Upper lobe of left lung (tissue), 6 donors: ENCODE data around the gene SLC25A6. TPM values are rescaled to one million over a fixed set of nuclear protein-coding genes. Genes with fewer than 3 reads are reported as not detected.

Experiments
- ATAC-seq, 2 donors: fragments of 200-7000 bp; cut with Tn5 transposase; one replicate each; pipeline ENCODE4 v1.9.1; 2022; ENCODE audit warnings: mild to moderate bottlenecking in 2 of 2, moderate library complexity in 2 of 2; ENCODE audit not compliant: low FRiP score in 2 of 2
- DNase-seq, 2 donors: peaks; one replicate each; pipeline ENCODE4 v3.0.0-alpha.2; 2019 to 2020
- H3K27ac ChIP-seq, 4 donors: fragments of 200-600 bp; sonication (generic); one replicate each; pipeline ENCODE4 v1.5.1; 2016 to 2019
- H3K27me3 ChIP-seq, 4 donors: fragments of 200-600 bp; sonication (generic); one replicate each; pipeline ENCODE4 v1.5.1; 2017 to 2019
- H3K36me3 ChIP-seq, 4 donors: fragments of 200-600 bp; sonication (generic); one replicate each; pipeline ENCODE4 v1.5.1; 2016 to 2019
- H3K4me1 ChIP-seq, 4 donors: fragments of 200-600 bp; sonication (generic); one replicate each; pipeline ENCODE4 v1.5.1; 2018 to 2019
- H3K4me3 ChIP-seq, 4 donors: fragments of 200-600 bp; sonication (generic); one replicate each; pipeline ENCODE4 v1.5.1; 2017 to 2019; ENCODE audit warnings: mild to moderate bottlenecking in 2 of 4, moderate library complexity in 1 of 4
- H3K9me3 ChIP-seq, 4 donors: fragments of 200-600 bp; sonication (generic); one replicate each; pipeline ENCODE4 v1.5.1; 2018 to 2019
- CTCF ChIP-seq, 6 experiments: fragments of 450-650 bp in 4 of 6; fragments of 200-600 bp in 2 of 6; sonication (generic) in 2 of 6; IDR thresholded peaks; one replicate each; pipeline ENCODE4 v1.5.1; 2016 to 2019; ENCODE audit warnings: antibody characterized with exemption in 6 of 6
- EP300 ChIP-seq, 4 donors: sonication (generic); formaldehyde crosslinking; IDR thresholded peaks; one replicate each; pipeline ENCODE4 v1.5.1; 2017; ENCODE audit warnings: antibody characterized with exemption in 4 of 4, control low read depth in 2 of 4
- POLR2A ChIP-seq, 4 donors: fragments of 450-650 bp; IDR thresholded peaks; one replicate each; pipeline ENCODE4 v1.5.1; 2016 to 2017; ENCODE audit warnings: antibody characterized with exemption in 4 of 4, mild to moderate bottlenecking in 2 of 4
- POLR2AphosphoS5 ChIP-seq, 2 donors: sonication (generic); formaldehyde crosslinking; IDR thresholded peaks; one replicate each; pipeline ENCODE4 v1.5.1; 2017; ENCODE audit warnings: antibody characterized with exemption in 2 of 2
- WGBS, 2 donors: methylation state at CpG; one replicate each; pipeline ENCODE4 v1.1.5; 2017 to 2018; 5-methylcytosine and 5-hydroxymethylcytosine counted together
- total RNA-seq, 6 donors: library from RNA; depleted of rRNA in 4 of 6; stranded (reverse); fragments of >200 nt in 4 of 6; gene quantifications; one replicate each; pipeline versions ENCODE4 v1.1.0 to v1.2.1, GENCODE V29; 2016 to 2021
- donor health status: DM: no; HTN: no; CAD: no; lungs with moderate emphysema.
- donor health status: DM: no; HTN: yes; CAD: no; lungs with severe emphysema.

The SLC25A6 gene
- total RNA-seq, 6 donors from 2014 or later, result 158 to 460 (median 285) TPM

DNA sequence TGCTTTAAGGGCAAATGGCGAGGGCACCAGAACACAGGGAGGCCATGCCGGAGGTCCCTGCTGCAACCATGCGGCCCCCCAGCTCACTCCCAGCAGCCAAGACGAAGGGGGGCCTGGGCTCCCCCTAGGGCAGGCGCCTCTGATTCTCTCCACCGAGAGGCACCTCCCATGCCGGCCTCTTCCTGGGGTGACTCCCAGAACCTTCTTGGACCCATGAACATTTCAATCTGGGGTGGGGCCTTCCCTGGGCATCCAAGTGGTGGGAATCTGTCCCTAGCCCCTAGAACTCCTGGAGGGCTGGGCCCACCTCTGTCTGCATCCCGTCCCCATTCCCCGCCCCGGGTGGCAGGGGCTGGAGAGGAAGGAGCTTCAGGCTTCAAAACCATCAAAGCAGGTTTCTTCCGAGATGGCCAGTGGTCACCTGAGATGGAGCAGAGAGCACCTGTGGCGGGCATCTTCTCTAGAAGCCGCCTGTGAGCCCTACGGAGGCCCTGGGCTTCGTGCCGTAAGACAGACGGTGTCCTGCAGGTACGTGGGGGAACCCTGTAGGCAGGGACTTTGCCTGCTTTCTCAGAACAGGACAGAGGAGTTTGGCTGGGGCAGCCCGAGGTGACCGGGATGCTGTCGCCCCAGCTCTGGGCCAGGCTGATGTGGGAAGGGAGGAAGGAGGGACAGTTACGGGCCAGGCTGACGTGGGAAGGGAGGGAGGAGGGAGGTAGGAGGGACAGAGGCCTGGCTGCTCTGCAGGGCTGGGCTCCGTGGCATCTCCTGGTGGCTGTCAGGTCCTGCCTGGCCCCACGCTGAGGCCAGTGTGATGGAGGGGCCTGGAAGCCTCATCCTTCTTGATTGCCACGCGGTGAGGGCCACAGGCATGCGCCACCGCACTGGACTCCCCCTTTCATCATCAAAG is 6.8 kb upstream of the SLC25A6 start:
- 88 to 97% methylated on average over 21 to 29 of the region's 29 CpGs for WGBS, 2 donors
- H3K36me3 ChIP-seq, result peaks cover 0 to 28% (median 17%) of the 10 kb centered on the region in 4 donors
- ATAC-seq, result no peak
- no peaks in the 10 kb centered on the region for H3K9me3 ChIP-seq
- no peaks in the 10 kb centered on the region for H3K27me3 ChIP-seq
- H3K4me3 ChIP-seq, result no peak overlapping the region
- H3K4me1 ChIP-seq, result peaks cover 0 to 4% (median 3%) of the 10 kb centered on the region in 4 donors
- TF ChIP-seq POLR2A (IDR thresholded peaks at IDR 0.05), result no peak
- TF ChIP-seq EP300 (IDR thresholded peaks at IDR 0.05), result no peak
- no peak for TF ChIP-seq CTCF (IDR thresholded peaks at IDR 0.05)
- no peak for TF ChIP-seq POLR2AphosphoS5 (IDR thresholded peaks at IDR 0.05)
- H3K27ac ChIP-seq, result no peak overlapping the region
- DNase-seq, result no peak

GRCh38 chrX:1397441-1398270 is 5.7 kb upstream of the SLC25A6 start:
- H3K4me1 ChIP-seq, result peaks cover 0 to 11% (median 9%) of the 10 kb centered on the region in 4 donors
- no peaks in the 10 kb centered on the region for H3K27me3 ChIP-seq
- DNase-seq (no peak), ATAC-seq (no peak)
- H3K9me3 ChIP-seq, result no peaks in the 10 kb centered on the region
- H3K36me3 ChIP-seq, result peaks cover 0 to 19% (median 7%) of the 10 kb centered on the region in 4 donors
- no peak overlapping the region for H3K4me3 ChIP-seq
- no peak for TF ChIP-seq CTCF (IDR thresholded peaks at IDR 0.05)
- no peak for TF ChIP-seq POLR2AphosphoS5 (IDR thresholded peaks at IDR 0.05)
- H3K27ac ChIP-seq, result no peak overlapping the region
- 93 to 94% methylated on average over 19 to 25 of the region's 29 CpGs for WGBS, 2 donors

DNA sequence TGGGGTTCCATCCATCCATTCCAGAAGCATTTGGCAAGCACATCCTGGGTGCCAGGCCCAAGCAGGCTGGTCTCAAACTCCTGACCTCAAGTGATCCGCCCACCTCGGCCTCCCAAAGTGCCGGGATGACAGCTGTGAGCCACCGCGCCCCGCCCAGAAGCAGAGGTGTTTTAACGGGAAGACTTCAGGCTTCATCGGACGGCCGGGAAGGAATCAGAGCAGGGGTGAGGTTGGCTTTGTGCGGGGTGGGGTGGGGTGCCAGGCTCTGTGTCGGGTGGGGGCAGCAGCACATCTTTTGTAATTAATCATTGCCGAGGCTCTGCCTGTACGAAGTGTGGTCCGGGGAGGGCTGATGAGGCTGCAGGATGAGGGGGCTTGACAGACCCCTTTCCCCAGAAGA is 5.1 kb upstream of the SLC25A6 start:
- no peak for TF ChIP-seq CTCF (IDR thresholded peaks at IDR 0.05)
- no peak for TF ChIP-seq POLR2A (IDR thresholded peaks at IDR 0.05)
- TF ChIP-seq POLR2AphosphoS5 (IDR thresholded peaks at IDR 0.05), result no peak
- WGBS, 2 donors, result 87 to 97% methylated on average over 3 to 14 of the region's 15 CpGs
- no peak for ATAC-seq
- DNase-seq, result no peak
- Histone ChIP-seq H3K9me3 (no peaks in the 10 kb centered on the region), H3K27ac (no peak overlapping the region), H3K36me3 (peaks cover 0 to 15% (median 7%) of the 10 kb centered on the region in 4 donors), H3K27me3 (no peaks in the 10 kb centered on the region), H3K4me1 (peaks cover 0 to 11% (median 9%) of the 10 kb centered on the region in 4 donors), H3K4me3 (no peak overlapping the region)

GRCh38 chrX:1395646-1396216 is 3.8 kb upstream of the SLC25A6 start:
- H3K27ac ChIP-seq, result no peak overlapping the region
- H3K27me3 ChIP-seq, result no peaks in the 10 kb centered on the region
- no peaks in the 10 kb centered on the region for H3K9me3 ChIP-seq
- TF ChIP-seq POLR2A (IDR thresholded peaks at IDR 0.05) (no peak), CTCF (IDR thresholded peaks at IDR 0.05) (no peak), EP300 (IDR thresholded peaks at IDR 0.05) (no peak), POLR2AphosphoS5 (IDR thresholded peaks at IDR 0.05) (no peak)
- H3K36me3 ChIP-seq, result peaks cover 0 to 6% (median 3%) of the 10 kb centered on the region in 4 donors
- DNase-seq (no peak), ATAC-seq (no peak)
- H3K4me1 ChIP-seq, result peaks cover 5 to 17% (median 14%) of the 10 kb centered on the region in 4 donors
- WGBS, 2 donors, result 95 to 96% methylated on average over 5 of the region's 5 CpGs
- H3K4me3 ChIP-seq, result no peak overlapping the region
